CD4-positive, alpha-beta T cell treated with Interferon alpha-2 for 1 hour (primary cell): ENCODE results near the gene PSKH1.
"Not testable (repeated sequence)": the region's sequence is repeated elsewhere in the genome, so short reads cannot be mapped to it uniquely, and the experiment has no call there.

Experiments
- DNase-seq, 2 donors: peaks; one replicate each; pipeline ENCODE4 v3.0.0-alpha.2; 2020 to 2022

Gene PSKH1

DNA sequence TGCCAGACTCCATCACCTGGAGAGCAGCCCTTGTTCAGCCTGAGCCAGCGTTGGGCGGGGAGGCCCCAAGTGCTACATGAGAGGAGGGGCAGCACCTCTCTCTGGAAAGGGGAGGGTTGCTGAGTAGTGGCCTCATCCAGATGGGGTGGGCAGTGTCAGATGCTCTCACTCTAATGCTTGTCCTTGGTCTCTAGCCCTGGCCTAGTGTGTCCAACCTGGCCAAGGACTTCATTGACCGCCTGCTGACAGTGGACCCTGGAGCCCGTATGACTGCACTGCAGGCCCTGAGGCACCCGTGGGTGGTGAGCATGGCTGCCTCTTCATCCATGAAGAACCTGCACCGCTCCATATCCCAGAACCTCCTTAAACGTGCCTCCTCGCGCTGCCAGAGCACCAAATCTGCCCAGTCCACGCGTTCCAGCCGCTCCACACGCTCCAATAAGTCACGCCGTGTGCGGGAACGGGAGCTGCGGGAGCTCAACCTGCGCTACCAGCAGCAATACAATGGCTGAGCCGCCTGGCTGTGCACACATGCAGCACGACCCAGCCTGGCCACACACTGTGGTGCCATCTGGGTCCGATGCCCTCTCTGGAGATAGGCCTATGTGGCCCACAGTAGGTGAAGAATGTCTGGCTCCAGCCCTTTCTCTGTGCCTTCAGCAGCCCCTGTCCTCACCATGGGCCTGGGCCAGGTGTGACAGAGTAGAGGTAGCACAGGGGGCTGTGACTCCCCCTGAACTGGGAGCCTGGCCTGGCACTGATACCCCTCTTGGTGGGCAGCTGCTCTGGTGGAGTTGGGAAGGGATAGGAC, 34.3 kb downstream of the PSKH1 start:
- DNase-seq: no peak

GRCh38 chr16:67928147-67928546, 35.1 kb downstream of the PSKH1 start:
- DNase-seq: no peak

- peak; percentile 69 to 81 for DNase-seq
Observed at GRCh38 chr16:67928561-67929364, 35.7 kb downstream of the PSKH1 start.

DNA sequence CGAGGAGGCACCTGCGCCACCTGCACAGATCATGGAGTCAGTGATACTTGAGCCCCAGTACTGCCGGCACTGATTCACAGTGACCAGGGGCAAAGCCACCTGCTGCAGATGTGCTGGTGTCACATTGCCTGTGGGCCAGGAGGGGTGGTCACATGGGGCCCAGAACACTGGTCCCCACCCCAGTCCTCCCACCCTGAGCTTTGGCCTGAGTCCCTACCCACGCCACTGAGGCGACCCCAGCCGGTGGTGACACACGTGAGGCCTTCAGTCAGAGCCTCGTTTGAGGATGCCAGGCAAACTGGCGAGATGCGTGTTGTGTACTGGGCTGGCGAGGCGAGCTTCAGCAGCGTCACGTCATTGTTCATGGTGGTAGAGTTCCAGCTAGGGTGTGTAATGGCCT, 37.1 kb downstream of the PSKH1 start:
- no peak for DNase-seq

GRCh38 chr16:67930678-67931211, 37.7 kb downstream of the PSKH1 start:
- no peak for DNase-seq

GRCh38 chr16:67931712-67932461, 38.8 kb downstream of the PSKH1 start, which contains the start of gene CTRL:
Gene CTRL, minus strand, starts transcription at chr16:67931862. Its CDS starts 10 bp downstream, at chr16:67931852.
- DNase-seq: no peak

DNA sequence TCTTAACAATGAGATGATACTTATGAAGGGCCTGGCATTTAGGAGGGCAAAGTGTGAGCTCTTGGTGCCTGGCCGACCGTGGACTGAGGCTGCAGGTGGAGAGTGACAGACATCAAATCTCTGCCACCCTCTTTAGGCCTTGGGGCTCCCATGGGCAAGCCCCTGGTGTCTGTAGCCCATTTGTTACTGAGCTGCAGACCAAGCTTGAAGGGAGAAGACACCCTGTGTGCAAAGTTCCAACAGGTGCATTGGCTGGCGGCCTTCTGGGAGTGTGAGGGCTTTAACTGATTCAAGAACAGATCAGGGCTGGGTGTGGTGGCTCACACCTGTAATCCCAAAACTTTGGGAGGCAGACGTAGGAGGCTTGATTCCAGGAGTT, 39.4 kb downstream of the PSKH1 start:
- no peak for DNase-seq

DNA sequence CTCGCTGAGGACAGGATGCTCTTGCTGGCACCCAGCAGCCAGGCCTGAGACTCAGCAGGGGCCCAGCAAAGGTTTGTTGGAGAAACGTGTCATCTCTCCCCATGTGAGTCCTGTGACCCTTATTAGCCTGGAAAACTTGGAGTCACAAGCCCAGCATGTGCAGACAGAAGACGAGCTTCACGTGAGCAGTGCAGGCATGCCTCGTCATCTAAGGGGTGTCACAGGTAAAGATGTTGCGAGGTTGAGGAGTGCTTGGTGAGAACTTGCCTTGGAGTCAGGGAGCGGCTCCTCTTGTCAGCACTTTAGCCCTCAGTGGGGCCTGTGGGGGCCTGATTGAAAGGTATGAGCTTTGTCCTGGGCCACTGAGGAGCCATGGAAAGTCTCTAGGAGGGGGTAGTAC, 40.8 kb downstream of the PSKH1 start:
- no peak for DNase-seq

GRCh38 chr16:67934306-67935100, 41.4 kb downstream of the PSKH1 start:
- no peak for DNase-seq

DNA sequence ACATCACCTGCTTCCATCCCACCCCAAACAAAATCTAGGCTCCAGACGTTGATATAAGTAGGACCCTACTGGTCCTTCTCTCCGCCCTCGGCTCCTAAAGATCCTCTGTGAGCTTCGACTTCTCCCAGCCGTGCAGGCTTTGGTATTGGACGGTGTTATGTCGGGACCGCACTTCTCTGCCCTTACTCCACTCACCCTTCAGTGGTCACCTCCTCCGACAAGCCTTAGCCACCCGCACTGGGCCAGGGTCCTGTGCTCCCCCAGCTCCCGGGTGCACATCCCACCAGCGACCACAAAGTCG, 42.0 kb downstream of the PSKH1 start:
- no peak for DNase-seq

GRCh38 chr16:67935402-67936123, 42.5 kb downstream of the PSKH1 start:
- peak; percentile 96 to 98 for DNase-seq

DNA sequence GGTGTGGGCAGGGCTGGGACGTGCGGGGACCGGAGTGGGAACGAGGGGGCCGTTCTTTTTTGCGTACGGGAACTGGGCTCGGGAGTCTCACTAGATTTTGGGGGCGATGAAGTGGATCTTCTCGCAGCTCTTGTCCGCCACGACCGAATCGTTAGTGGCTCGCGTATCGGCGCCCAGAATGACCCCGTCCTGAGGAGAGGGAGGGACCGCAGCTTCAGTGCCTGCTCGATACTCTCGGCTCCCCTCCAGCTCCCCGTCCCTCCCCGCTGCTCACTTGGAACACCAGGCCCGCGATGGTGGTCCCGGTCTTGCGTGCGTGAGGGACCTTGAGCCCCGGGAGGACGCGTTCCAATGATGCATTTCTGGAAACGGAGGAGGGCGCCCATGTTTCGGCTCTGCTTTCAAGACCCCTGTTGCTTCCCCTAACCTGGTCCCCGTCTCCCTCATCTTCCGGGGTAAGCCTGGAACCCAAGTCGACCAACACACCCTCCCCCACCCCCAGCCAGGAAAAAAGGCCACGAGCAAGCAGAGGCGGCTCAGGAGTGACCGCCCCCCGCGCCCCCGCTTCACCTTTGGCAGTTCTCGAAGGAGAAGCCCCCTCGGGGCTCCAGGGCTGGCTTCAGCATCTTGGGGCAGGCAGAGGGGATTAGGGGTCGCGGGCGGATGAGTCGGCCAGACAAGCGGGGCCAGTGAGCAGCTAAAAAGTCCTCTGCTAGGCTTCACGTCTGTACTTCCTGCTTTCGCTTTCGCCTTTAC, 43.2 kb downstream of the PSKH1 start, which contains the start of gene PSMB10:
TSS of gene PSMB10 (minus strand) at position 727 of the 756 bp plus-strand sequence. CDS start at position 626, 101 bp downstream.
- DNase-seq: no peak

GRCh38 chr16:67936880-67937605, 44.0 kb downstream of the PSKH1 start:
- peak; percentile 81 to 88 for DNase-seq

DNA sequence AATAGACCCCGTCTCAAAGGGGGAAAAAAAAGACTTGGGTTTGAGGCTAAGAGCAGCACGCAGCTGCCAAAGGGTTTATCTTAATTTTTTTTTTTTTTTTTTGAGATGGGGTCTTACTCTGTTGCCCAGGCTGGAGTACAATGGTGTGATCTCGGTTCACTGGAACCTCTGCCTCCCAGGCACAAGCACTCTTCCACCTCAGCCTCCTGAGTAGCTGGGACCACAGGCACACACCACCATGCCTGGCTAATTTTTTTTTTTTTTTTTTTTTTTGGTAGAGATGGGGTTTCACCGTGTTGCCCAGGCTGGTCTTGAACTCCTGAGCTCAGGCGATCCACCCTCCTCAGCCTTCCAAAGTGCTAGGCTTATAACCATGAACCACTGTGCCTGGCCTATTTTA, 44.7 kb downstream of the PSKH1 start:
- not testable (repeated sequence) for DNase-seq

- DNase-seq: peak; percentile 19 to 44
Observed at GRCh38 chr16:67939507-67940445, 46.7 kb downstream of the PSKH1 start.

DNA sequence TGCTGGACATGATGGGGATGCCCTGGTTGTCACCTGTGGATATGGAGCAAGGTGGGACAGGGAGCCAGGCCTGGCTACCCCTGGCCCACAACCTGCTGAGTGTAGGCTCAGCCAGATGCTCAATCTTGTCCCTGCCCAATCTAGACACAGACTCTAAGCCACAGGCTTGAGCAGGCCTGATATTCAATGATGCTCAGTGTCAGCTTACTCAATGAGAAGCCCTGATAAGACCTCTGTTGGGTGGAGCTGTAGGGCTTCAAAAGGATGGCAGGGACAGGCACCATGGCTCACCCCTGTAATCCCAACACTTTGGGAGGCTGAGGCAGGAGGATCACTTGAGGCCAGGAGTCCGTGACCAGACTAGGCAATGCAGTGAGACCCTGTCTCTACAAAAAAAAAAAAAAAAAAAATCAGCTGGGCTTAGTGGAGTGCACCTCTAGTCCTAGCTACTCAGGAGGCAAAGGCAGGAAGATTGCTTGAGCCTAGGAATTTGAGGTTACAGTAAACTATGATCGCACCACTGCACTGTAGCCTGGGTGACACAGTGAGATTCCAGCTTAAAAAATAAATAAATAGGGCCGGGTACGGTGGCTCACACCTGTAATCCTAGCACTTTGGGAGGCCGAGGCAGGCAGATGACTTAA, 47.5 kb downstream of the PSKH1 start:
- no peak for DNase-seq

DNA sequence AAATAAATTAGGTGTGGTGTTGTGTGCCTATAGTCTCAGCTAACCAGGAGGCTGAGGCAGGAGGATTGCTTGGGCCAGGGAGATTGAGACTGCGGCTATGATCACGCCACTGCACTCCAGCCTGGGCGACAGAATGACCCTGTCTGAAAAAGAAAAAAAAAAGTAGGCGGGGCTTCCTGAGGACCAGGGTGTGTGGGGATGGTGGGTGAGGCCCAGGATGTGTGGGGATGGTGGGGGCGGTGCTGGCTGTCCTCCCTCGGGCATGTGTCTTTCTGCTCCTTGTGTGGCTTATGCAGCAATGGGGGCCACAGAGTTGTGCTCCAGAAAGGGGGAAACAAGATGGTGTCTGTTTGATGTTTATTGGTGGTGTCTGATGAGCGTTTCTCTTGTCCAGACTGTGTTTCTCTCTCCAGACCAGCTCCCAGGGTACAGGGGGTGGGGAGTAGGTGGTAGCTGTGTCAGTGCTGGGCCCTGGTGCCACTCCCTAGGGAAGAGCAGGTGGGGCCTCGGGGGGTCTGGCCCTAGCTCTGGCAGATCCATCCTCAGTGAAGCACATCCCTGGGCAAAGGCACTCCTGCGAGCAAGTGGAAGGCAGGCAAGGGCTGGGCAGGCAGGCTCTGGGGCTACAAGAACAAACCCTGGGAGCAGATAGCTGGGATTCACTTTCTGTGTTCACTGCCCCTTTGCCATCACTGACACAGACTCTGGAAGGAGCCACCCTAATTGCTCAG, 48.6 kb downstream of the PSKH1 start:
- DNase-seq: no peak

DNA sequence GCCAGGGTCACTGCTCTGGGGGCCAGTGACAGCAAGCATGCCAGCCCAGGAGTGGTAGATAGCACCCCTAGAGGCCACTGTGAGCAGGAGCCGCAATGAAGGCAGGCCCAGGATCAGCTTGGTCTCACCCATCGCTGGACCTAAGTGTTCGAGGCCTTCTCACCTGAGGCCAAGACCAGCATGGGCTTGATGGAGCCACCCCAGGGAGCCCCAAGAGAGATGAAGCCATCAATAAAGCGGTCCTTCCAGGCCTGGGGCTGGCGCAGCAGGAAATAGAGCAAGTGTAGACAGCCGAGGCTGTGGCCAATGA, 49.1 kb downstream of the PSKH1 start:
- peak; percentile 20 to 45 for DNase-seq
